ENCODE data around the gene MYO15B. TPM values are rescaled to one million over a fixed set of nuclear protein-coding genes. Genes with fewer than 3 reads are reported as not detected.
A peak's percentile ranks its signal among the peaks of the same experiment; 100 is the strongest.

Gene MYO15B
- total RNA-seq, 2 donors from 2014 or later, result 49.0 to 66.7 TPM

GRCh38 chr17:75552425-75553294 lies 34.9 kb upstream of the MYO15B start:
- H3K27ac Mint-ChIP-seq, result peak overlapping the region in 1 of 2 donors; percentile 16
- H3K27me3 Mint-ChIP-seq, result no peaks in the 10 kb centered on the region
- ATAC-seq (no peak), DNase-seq (ENCODE audit: low spot score) (no peak)
- no peaks in the 10 kb centered on the region for H3K36me3 Mint-ChIP-seq
- no peak overlapping the region for H3K4me3 Mint-ChIP-seq
- H3K4me1 Mint-ChIP-seq (ENCODE audit: low read depth in 2 of 2), result peaks cover 5 to 10% of the 10 kb centered on the region in 2 donors
- H3K9me3 Mint-ChIP-seq, result no peaks in the 10 kb centered on the region

DNA sequence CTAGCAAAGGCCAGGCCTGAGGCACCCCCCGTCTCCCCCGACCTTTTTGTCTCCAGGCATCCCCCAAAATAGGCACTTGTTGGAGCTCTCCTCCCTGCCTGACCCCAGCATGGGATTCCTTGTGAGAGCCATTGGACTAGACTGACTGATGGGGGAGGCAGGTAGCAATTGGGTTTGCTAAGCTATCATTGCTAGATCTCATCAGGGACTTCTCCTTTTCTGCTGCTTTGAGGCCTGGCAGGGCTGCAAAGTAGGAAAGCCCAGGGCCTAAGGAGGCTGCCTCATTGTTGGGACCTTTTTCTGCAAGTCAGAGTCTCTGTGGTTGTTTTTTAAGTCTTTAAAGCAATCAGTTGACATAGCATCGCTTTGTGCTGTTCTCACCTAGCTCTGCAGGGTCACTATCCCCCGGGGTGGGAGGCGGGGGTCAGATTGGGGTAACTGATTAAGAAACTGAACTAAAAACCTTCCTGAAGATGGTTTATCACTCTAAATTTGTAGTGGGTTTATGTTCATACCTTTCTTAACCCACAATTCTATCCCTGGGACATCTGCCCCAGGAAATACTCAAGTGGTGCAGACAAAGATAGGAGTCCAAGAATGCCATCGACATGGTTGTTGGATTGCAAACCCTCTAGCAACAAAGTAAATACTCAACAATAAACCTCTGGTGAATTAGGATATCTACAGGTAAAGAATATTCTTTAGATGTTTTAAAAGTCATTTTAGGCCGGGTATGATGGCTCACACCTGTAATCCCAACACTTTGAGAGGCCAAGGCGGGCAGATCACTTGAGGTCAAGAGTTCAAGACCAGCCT lies 34.1 kb upstream of the MYO15B start:
- H3K4me1 Mint-ChIP-seq (ENCODE audit: low read depth in 2 of 2), result peaks cover 5 to 10% of the 10 kb centered on the region in 2 donors
- DNase-seq (ENCODE audit: low spot score) (no peak), ATAC-seq (no peak)
- no peak overlapping the region for H3K4me3 Mint-ChIP-seq
- no peaks in the 10 kb centered on the region for H3K36me3 Mint-ChIP-seq
- H3K27ac Mint-ChIP-seq, result peak overlapping the region in 1 of 2 donors; percentile 16
- H3K9me3 Mint-ChIP-seq, result no peaks in the 10 kb centered on the region
- H3K27me3 Mint-ChIP-seq, result no peaks in the 10 kb centered on the region

DNA sequence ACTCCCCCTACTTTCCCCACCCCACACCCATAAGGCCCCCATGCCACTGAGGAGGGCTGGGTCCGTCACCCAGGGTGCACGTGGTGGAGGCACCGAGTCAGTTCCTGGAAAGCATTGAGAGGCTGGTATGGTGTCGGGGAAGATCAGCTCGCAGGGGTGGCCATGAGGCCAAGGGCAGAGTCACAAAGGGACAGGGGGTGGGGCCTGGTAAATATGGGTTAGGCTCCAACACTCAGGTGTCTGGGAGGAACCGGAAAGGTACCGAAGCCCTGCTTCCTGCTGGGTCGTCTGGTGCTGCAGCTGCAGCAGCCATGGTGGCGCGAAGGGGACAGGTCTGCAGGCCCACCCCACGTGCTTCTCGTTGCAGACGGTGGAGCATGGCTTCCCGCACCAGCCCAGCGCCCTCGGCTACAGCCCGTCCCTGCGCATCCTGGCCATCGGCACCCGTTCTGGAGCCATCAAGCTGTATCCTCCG lies 31.9 kb upstream of the MYO15B start:
- Mint-ChIP-seq H3K4me1 (ENCODE audit: low read depth in 2 of 2) (peaks cover 0 to 9% of the 10 kb centered on the region in 2 donors), H3K9me3 (no peaks in the 10 kb centered on the region), H3K36me3 (no peaks in the 10 kb centered on the region), H3K27ac (no peak overlapping the region), H3K4me3 (no peak overlapping the region), H3K27me3 (no peaks in the 10 kb centered on the region)
- no peak for ATAC-seq
- DNase-seq (ENCODE audit: low spot score), result no peak

DNA sequence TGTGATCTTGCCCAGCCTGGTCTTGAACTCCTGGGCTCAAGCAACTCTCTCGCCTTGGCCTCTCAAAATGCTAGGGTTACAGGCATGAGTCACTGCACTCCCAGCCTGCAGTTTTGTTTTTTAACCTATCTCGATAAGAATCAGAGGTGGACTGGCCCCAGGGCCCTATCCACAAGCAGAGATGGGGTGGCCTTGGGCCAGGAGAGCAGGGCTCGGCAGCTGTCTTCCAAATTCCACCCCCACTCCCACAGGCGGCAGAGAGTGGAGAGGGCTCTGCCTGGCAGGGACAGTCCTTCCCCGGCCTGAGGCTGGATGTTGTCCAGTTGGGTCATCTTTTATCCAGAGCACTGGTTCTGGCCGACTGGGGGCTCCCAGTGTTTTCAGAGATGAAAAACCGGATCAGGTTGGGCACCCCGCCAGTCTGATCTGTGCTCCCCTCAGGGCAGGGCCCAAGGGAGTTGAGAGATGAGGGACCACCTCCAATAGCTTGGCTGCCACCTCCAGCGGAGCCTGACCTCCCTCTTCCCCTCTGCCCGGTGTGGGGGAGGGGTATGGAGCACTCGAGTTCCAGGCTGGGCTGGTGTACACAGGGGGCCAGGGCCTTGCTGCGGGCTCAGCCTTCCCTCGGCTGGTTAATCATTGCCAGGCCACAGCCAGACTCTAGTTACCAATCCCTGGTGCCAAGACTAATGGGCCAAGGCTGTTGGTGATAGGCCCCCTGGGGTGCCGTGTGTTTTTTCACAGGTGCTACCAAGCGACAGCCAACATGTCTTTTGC lies 30.3 kb upstream of the MYO15B start:
- H3K27me3 Mint-ChIP-seq, result no peaks in the 10 kb centered on the region
- DNase-seq (ENCODE audit: low spot score) (no peak), ATAC-seq (peak in 1 of 2 donors; percentile 17)
- no peaks in the 10 kb centered on the region for H3K9me3 Mint-ChIP-seq
- no peaks in the 10 kb centered on the region for H3K36me3 Mint-ChIP-seq
- H3K4me3 Mint-ChIP-seq, result no peak overlapping the region
- peaks cover 0 to 6% of the 10 kb centered on the region in 2 donors for H3K4me1 Mint-ChIP-seq (ENCODE audit: low read depth in 2 of 2)
- no peak overlapping the region for H3K27ac Mint-ChIP-seq

- Mint-ChIP-seq H3K27ac (no peak overlapping the region), H3K4me1 (ENCODE audit: low read depth in 2 of 2) (peaks cover 0 to 6% of the 10 kb centered on the region in 2 donors), H3K27me3 (no peaks in the 10 kb centered on the region), H3K9me3 (no peaks in the 10 kb centered on the region), H3K4me3 (no peak overlapping the region), H3K36me3 (no peaks in the 10 kb centered on the region)
- no peak for ATAC-seq
- no peak for DNase-seq (ENCODE audit: low spot score)
Measured at GRCh38 chr17:75557852-75558665, 29.5 kb upstream of the MYO15B start.

DNA sequence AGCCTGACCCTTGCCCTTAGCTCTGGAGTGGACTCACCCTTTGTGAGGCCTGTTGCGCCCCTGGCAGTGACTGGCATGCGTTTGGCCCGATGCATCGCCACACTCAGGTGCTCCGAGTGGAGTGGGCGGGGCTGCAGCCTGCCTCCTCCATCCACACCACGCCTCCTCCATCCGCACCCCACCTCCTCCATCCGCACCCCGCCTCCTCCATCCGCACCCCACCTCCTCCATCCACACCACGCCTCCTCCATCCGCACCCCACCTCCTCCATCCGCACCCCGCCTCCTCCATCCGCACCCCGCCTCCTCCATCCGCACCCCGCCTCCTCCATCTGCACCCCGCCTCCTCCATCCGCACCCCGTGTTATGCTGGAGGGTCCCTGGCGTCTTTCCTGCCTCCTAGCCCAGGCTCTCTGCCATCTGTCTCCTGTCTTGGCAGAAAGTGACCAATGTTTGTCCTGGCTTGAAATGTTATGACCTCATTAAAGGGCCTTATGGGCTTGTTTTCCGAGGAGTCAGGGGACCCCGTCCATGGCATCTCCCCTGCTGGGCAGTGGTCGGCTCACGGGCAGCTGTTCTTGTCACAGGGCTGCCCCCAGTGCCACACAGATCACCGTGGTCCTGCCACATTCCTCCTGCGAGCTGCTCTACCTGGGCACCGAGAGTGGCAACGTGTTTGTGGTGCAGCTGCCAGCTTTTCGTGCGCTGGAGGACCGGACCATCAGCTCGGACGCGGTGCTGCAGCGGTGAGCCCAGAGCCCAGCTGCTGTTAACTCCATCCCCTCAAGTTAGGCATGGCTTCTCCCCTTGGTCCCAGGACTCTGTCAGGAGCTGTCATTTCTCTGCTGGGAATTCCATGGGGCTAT lies 28.7 kb upstream of the MYO15B start:
- H3K36me3 Mint-ChIP-seq, result no peaks in the 10 kb centered on the region
- no peak overlapping the region for H3K27ac Mint-ChIP-seq
- no peak for ATAC-seq
- H3K4me3 Mint-ChIP-seq, result no peak overlapping the region
- peaks cover 0 to 6% of the 10 kb centered on the region in 2 donors for H3K4me1 Mint-ChIP-seq (ENCODE audit: low read depth in 2 of 2)
- H3K27me3 Mint-ChIP-seq, result no peaks in the 10 kb centered on the region
- DNase-seq (ENCODE audit: low spot score), result no peak
- H3K9me3 Mint-ChIP-seq, result no peaks in the 10 kb centered on the region

- Mint-ChIP-seq H3K27me3 (no peaks in the 10 kb centered on the region), H3K9me3 (no peaks in the 10 kb centered on the region), H3K27ac (no peak overlapping the region), H3K36me3 (no peaks in the 10 kb centered on the region), H3K4me1 (ENCODE audit: low read depth in 2 of 2) (peaks cover 0 to 6% of the 10 kb centered on the region in 2 donors), H3K4me3 (no peak overlapping the region)
- no peak for ATAC-seq
- no peak for DNase-seq (ENCODE audit: low spot score)
Measured at GRCh38 chr17:75559958-75560533, 27.6 kb upstream of the MYO15B start.

DNA sequence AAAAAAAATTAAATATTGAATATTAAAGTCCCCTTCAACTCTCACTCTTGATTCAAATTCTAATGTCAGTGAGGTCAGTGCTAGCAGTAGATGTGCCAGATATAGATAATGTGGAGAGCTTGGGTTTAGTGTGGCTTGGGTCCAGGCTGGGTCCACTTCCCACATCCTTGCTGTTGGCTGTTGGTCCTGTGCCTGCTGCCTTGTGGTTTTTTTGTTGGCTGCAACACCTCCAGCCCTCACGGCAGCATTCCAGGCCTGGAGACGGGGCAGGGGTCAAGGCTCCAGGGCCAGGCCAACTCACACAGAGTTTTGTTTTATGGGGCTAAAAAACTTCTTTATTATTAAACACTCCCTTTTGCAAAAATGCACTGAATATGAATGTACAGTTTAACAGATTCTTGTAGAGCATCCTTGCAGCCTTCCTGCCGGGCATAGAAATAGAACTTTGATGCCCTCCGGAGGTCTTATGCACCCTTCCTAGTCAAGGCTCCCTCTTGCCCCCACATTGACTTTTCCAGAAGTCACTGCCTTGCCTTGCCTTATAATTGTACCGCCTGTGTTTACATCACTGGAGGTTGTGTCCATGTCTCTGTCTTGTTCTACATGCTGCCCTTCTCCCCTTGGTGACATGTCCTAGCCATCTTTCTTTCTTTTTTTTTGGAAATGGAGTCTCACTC lies 25.5 kb upstream of the MYO15B start:
- Mint-ChIP-seq H3K4me1 (ENCODE audit: low read depth in 2 of 2) (peaks cover 0 to 14% of the 10 kb centered on the region in 2 donors), H3K27me3 (no peaks in the 10 kb centered on the region), H3K4me3 (no peak overlapping the region), H3K36me3 (no peaks in the 10 kb centered on the region), H3K27ac (no peak overlapping the region), H3K9me3 (no peaks in the 10 kb centered on the region)
- ATAC-seq (no peak), DNase-seq (ENCODE audit: low spot score) (no peak)

- Mint-ChIP-seq H3K4me3 (no peak overlapping the region), H3K4me1 (ENCODE audit: low read depth in 2 of 2) (peaks cover 0 to 14% of the 10 kb centered on the region in 2 donors), H3K36me3 (no peaks in the 10 kb centered on the region), H3K27ac (no peak overlapping the region), H3K27me3 (no peaks in the 10 kb centered on the region), H3K9me3 (no peaks in the 10 kb centered on the region)
- DNase-seq (ENCODE audit: low spot score) (no peak), ATAC-seq (no peak)
Measured at GRCh38 chr17:75563063-75563758, 24.4 kb upstream of the MYO15B start.

DNA sequence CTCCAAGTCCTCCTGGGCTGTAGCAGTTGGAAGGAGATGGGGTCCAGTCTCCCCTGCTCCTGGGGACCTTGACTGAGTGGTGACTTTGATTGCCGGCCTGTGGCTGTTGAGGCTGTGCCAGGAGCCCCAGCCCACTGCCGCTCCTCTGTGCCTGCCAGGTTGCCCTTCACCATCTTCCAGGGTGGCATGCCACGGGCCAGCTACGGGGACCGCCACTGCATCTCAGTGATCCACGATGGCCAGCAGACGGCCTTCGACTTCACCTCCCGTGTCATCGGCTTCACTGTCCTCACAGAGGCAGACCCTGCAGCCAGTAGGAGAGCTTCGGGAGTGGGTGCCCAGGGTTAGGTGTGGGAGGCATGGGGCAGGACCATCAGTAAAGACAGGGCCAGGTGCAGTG lies 23.4 kb upstream of the MYO15B start:
- no peak for DNase-seq (ENCODE audit: low spot score)
- Mint-ChIP-seq H3K27ac (no peak overlapping the region), H3K36me3 (no peaks in the 10 kb centered on the region)

GRCh38 chr17:75565066-75565465 lies 22.5 kb upstream of the MYO15B start:
- ATAC-seq (no peak), DNase-seq (ENCODE audit: low spot score) (no peak)
- Mint-ChIP-seq H3K9me3 (no peaks in the 10 kb centered on the region), H3K36me3 (no peaks in the 10 kb centered on the region), H3K27me3 (no peaks in the 10 kb centered on the region), H3K4me1 (ENCODE audit: low read depth in 2 of 2) (peaks cover 0 to 8% of the 10 kb centered on the region in 2 donors), H3K27ac (no peak overlapping the region), H3K4me3 (no peak overlapping the region)

More for the DNA sequence above, 23.4 kb upstream of the MYO15B start:
- Mint-ChIP-seq H3K27me3 (no peaks in the 10 kb centered on the region), H3K4me3 (no peak overlapping the region), H3K9me3 (no peaks in the 10 kb centered on the region), H3K4me1 (ENCODE audit: low read depth in 2 of 2) (peaks cover 0 to 11% of the 10 kb centered on the region in 2 donors)
- no peak for ATAC-seq

Measured in natural killer cell treated with Interleukin-12 subunit alpha and Interleukin-12 subunit beta and Interleukin-15 and Interleukin-18, amount 100 ng/mL, for 72 hours (primary cell).